Dedifferentiated amniotic fluid mesenchymal stem cell (primary cell): ENCODE data around the gene MMP28.

ENCODE experiments used
- DNase-seq: peaks from one replicate; pipeline ENCODE4 v3.0.0-alpha.2; 2016; ENCODE audit errors: extremely low spot score

MMP28 gene

GRCh38 chr17:35743626-35744328 is 51.7 kb downstream of the MMP28 start:
- no peak for DNase-seq

DNA sequence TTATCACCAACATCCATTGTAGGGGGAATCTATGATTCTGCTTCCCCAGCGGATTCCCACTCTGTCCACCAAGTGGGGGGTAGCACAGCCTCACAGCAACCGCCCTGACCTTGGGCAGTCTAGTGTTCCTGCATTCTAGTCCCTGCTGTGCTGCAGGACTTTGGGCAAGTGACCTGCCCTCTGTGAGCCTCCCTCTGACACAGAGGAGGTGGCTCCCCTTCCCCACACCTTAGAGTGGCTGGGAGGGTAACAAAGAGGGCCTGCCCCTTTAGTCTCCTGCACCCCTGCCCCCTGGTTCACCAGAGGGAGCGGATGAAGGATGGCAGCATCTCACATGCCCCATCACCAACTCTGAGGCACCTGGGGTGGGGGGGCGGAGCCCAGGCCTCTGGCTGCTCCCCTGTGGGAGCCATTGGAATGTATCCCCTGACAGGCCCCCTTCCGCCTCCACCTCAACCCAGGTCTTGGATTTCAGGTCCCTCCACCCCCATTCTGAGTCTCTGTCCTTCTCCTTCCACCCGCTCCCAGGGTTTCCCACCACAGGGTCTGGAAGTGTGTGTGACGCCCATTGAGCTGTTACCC is 52.5 kb downstream of the MMP28 start:
- no peak for DNase-seq

DNA sequence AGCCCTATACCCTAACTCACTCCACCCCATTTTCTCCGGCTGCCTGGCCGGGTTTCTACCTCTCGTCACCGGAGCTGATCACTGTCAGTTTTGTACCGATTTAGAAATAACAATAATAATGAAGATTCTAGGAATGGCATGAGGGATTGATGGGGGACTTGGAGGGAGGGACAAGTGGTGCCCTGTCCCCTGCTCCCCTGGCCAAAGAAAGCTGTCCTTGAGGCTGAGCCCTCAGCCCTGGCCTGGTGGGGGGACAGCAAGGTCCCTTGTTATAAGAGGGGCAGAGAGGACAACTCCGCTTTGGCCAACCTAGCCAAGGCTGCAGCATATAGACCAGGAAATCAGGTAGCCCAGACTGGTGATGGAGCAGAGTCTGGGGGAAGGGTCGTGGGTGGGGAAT is 52.9 kb downstream of the MMP28 start:
- no peak for DNase-seq

DNA sequence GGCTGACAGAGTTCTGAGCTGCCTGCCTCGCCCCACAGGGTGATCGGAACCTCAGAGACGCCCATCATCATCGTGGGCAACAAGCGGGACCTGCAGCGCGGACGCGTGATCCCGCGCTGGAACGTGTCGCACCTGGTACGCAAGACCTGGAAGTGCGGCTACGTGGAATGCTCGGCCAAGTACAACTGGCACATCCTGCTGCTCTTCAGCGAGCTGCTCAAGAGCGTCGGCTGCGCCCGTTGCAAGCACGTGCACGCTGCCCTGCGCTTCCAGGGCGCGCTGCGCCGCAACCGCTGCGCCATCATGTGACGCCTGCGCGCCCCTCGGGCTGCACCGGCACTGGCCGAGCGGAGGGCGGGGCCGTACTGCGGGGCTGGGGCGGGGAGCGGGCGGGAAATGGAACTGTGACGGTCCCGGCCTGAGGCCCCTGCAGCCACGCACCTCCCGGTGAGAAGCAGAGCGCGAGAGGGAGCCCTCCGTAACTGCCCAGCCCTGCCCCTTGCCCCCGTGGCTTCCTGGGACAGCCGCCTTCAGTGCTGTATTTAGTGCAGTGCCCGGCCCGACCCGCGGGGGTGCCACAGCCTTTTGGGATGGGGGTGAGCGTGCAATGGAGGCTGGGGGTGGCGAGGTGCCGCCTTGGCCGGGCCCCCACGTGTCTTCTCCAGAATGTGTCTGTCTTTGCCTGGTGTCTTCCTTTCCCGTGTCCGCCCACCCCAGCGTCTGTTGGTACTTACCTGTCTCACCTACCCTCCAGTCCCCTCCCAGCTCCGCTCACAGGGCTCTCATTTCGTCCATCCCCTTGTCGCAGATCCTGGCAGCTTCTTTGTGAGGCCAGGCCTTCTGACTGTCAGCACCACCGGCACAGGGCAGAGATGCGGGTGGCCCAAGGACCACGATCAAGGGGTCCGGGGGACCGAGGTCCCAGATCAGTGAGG is 54.2 kb downstream of the MMP28 start:
- no peak for DNase-seq

DNA sequence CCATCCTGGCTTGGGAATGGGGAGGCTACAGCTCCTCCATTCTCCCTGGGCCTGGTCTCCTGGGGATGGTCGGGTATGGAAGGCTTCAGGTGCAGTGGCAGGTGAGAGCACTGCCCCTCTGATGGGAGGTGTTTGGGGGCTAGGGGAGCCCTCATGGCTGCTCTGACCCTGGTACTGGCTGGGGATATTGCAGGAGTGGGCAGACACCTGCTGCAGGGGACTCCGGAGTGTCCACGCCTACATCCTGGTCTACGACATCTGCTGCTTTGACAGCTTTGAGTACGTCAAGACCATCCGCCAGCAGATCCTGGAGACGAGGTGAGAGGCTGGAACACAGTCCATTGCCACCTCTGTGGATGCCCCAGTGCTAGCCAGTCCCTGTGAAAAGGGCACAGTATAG is 55.2 kb downstream of the MMP28 start:
- DNase-seq: no peak

DNA sequence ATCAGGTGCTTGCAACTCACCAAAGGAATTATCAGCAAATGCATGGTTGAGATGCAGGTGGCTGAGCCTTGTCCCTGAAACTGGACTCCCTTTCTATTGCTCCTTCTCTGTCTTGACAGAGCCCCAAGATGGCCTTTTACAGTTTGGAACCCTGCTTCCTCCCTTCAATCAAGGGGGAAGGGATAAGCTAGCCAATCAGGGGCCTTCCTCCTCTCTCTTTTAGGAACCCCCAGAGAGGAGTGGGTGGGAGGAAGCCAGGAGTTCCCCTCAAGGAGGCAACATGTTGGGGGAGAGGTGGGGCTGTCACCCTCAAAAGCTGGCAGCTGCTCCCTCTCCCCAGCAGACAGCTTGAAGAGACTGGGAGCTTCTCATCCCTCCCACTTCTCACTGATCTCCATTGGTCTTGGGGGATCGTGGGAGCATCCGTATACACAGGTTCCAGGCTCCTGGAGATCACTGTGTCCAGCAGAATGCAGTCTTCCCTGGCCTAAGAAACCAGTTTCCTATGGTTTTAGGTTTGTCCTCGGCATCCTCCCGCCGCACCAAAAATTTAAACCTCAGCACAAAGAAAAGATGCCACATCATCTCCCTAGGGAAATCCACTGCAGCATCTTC is 56.8 kb downstream of the MMP28 start:
- no peak for DNase-seq

GRCh38 chr17:35736236-35736635 is 59.2 kb downstream of the MMP28 start:
- no peak for DNase-seq

DNA sequence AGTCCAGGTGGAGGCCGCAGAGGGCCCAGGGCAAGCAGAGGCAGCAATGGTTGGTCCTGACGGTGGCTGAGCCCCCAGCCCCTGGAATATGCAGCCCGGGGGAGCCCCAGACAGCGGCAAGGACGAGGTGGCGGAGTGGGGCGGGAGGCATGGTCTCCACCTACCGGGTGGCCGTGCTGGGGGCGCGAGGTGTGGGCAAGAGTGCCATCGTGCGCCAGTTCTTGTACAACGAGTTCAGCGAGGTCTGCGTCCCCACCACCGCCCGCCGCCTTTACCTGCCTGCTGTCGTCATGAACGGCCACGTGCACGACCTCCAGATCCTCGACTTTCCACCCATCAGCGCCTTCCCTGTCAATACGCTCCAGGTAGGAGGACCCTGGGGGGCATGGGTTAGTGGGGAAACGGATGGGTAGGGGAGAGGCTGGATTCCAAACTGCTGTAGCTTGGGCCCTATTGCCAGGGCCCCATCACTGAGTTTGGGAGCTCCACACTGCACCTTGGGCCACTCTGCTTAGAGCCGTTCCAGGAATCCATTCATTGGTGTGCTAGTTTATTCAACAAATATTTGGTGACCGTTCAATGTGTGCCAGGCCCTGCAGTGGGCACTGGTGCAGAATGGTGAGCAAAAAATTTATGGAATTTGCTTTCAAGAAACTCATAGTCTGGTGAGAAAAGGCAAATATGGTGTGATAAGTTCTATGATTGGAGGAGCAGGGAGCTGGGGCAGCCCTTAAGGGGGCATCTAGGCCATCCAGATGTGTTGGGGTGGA is 60.2 kb downstream of the MMP28 start:
- no peak for DNase-seq

DNA sequence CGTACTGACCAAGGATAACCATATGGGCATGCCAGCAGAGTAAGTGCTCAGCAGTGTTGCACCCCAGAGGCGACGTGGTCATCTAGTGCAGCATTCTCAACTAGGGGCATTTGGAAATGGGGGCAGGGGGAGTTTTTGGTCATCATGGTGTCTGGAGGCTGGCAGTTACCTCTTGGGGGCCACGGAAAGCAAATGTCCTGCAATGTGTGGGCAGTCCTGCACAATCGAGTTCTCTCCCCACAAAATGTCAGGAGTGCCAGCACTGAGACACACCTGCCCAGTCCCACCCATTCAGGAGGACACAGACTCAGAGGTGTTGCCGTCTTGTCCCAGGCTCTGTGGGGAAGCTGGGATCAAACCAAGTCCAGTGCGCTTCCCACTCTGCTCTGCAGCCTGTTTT is 61.0 kb downstream of the MMP28 start:
- no peak for DNase-seq

DNA sequence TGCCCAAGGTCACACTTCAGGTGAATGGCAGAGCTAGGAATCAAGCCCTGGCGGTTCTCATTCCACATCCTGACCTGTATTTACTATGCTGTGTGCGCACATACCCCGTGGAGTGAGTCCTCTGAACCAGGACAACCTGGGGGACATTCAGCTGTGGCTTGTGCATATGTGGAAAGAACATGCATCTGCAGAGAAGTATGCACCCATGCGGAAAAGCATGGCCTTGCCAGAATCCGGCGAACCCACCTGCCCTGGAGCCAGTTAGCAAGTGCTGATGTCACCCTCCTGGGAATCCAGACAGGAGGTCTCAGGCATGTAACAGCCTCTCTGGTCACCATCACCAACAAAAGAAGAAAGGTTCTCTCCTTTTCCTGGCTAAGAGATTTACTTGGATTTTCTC is 62.1 kb downstream of the MMP28 start:
- no peak for DNase-seq

DNA sequence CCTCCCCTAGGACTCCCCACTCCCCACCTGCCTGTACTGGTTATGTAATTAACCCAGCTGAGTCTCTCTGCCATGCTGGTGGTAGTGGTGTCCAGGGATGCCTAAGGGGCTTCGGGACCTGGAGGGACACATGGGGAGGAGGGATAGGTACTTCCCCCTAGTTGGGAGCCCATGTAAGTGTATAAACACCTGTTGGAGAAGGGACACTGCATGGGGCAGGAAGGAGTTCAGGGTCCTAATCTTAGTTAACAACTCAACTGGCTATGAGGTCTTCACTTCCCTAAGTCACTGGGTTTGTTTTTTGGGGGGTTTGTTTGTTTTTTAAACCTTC is 62.7 kb downstream of the MMP28 start:
- DNase-seq: no peak

- DNase-seq: no peak
These were observed 63.3 kb downstream of the MMP28 start for GRCh38 chr17:35731917-35732805.

GRCh38 chr17:35731239-35731916 is 64.1 kb downstream of the MMP28 start, which contains the start of gene RASL10B:
RASL10B (plus strand) TSS chr17:35731639; CDS start chr17:35735185, 3,546 bp downstream.
- DNase-seq: no peak

DNA sequence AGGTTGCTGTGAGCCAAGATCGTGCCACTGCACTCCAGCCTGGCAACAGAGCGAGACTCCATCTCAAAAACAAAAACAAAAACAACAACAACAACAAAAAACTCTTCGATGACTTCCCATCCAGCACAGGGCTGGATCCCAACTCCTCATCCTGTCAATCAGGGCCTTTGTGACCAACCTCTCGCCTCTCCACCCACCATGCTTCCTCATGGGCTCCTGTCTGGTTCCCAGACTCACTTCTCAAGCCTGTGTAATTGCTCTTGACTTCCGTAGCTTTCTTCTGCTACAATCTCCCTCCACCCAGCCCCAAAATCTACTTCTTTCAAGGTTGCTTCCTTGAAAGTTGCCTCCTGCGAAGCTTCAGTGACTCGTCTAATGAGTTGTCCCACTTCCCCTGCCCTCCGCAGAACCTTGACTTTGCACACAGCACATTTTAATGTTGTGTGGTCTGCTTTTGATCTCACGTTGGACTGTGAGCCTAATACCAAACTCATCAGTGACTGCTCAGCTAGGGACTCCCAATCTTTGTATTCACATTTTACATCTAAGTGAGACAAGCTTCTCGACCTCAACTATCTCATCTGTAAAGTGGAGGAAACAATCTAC is 64.9 kb downstream of the MMP28 start:
- no peak for DNase-seq

DNA sequence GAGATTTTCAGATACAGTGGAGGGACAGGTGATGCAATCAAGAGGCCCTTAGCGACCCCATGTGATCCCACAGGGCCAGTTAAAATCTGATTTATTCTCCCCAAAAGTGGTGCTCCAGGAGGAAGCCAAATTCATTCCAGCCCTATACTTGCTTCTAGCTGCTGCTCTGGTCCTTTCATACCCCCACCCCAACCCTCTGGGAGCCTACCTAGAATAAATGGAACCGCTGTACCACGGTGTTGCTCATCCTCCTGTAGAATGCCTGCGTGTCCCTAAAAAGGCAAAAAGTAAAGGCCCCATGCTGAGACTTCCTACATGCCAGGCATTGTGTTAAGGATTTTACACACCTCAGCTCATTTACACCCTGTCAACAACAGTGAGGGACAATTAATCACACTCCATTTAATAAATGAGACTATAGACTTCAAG is 66.0 kb downstream of the MMP28 start:
- no peak for DNase-seq

DNA sequence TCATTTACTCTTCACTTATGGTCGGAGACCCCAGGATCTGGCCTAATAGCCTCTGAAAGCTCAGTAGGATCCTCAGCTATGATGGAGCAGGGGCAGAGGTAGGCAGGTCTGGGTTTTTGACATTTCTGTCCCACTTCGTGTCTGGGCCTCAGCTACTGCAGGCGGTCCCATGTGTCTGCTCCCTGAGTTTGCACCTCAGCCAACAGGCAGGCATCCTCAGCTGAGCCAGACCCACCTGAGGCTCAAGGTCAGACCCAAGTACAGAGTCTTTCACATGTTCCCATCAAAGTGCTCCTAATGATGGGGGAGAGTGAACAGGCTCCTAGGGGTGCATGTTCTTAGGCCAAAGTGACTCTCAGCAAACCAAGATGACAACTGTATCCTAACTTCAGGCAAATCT is 66.9 kb downstream of the MMP28 start:
- no peak for DNase-seq

DNA sequence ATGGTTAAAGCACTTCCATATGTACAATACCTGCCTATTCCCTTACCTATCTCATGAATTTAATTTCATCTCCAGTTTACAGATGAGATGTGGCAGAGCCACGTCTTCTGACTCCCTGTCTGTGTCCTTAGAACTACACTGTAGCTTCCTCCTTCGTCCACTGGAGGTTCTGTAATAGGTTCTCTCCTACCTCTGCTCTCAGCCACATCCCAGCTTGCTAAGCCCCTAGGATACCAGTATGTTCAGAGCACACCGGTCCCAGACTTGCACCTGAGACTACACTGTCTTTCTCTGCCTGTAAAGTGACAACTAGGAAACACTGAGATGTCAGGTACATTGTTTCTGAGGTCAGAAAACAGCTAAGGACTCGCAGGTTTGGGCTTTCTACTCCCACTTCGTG is 67.8 kb downstream of the MMP28 start:
- no peak for DNase-seq

DNA sequence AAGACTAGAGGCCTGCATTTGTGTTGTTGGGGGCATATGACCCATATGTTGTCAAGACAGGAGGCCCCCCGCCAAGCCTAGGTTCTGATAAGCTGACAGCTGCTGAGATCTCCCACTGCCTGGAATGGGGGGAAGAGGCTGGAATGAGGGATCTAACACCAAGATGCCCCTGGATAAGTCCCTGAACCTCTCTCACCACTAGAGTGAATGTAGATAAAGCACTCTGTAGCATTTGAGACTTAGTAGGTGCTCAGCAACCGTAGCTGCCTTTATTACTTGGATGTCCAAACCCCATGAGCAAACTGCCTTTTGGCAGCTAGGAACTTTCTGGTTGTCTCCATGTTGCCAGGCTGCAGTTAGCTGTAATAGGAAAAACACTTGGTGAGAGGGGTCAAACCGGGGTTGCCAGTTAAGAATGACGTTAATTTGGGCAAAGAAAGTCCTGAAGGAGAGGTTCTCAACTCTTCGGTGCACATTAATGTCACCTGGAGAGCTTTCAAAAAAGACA is 68.4 kb downstream of the MMP28 start:
- DNase-seq: no peak
